ENCODE measurements around the gene TXLNA.

GRCh38 chr1:32247452-32247851 lies 68.0 kb downstream of the TXLNA start:
- TF ChIP-seq, protein P1, sequence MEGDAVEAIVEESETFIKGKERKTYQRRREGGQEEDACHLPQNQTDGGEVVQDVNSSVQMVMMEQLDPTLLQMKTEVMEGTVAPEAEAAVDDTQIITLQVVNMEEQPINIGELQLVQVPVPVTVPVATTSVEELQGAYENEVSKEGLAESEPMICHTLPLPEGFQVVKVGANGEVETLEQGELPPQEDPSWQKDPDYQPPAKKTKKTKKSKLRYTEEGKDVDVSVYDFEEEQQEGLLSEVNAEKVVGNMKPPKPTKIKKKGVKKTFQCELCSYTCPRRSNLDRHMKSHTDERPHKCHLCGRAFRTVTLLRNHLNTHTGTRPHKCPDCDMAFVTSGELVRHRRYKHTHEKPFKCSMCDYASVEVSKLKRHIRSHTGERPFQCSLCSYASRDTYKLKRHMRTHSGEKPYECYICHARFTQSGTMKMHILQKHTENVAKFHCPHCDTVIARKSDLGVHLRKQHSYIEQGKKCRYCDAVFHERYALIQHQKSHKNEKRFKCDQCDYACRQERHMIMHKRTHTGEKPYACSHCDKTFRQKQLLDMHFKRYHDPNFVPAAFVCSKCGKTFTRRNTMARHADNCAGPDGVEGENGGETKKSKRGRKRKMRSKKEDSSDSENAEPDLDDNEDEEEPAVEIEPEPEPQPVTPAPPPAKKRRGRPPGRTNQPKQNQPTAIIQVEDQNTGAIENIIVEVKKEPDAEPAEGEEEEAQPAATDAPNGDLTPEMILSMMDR (IDR thresholded peaks at IDR 0.05), result no peak
- TF ChIP-seq EP300 (IDR thresholded peaks at IDR 0.05), result no peak

Measured in upper lobe of left lung (tissue), 4 donors.